ENCODE data around the gene RNF207.

RNF207 gene

DNA sequence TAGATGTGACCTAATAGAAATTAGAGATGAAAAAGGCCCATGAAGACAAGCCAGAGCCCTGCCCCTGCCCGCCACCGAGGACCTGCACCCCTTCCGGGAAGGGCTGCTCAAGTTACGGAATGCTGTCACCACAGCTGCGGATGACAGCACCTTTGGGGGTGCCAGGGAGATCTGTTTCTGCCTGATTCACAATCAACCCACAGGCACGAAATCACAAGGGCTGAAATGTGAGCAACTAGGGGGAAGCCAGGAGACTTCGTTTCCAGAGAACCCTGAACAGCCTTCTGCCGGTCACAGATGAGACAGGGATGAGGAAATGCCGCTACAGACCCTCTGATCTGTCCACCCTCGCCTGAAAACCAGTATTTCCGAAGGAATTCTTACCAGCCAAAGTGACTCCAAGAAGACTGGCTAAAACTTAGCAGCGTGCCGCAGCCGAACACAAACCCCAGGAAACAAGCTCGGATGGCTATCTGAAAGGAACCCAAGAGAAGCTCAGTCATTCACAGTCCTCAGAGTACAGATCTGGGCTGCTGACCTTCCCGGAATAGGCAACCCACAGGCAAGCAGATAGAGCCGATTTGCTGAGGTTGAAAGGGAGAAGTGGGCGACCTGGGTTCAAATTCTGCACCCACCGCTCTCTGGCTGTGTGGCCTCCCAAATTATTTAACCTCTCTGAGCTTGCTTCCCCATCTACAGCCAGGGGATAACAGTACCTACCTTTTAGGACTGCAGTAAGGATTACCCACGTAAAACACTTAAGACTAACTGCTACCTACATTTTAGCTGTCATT is 28.8 kb downstream of the RNF207 start:
- no peak for DNase-seq

DNA sequence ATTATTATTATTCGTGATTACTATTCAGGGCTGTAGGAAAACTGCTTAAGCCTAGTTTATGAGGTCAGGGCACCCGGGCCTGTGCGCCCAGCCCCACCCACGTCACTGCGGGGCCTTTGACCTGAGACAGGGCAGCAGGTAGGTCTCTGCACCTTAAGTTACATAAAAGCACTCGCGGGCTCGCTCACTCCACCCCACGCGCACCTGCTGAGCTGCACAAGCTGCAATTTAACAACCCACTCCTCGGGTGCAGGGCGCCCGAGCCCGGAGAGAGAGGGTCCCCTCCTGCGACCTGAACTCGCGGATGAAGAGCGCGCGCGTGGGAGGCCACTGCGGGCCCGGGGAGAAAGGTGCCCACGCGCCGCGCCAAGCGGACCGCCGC is 29.4 kb downstream of the RNF207 start:
- DNase-seq, result no peak

DNA sequence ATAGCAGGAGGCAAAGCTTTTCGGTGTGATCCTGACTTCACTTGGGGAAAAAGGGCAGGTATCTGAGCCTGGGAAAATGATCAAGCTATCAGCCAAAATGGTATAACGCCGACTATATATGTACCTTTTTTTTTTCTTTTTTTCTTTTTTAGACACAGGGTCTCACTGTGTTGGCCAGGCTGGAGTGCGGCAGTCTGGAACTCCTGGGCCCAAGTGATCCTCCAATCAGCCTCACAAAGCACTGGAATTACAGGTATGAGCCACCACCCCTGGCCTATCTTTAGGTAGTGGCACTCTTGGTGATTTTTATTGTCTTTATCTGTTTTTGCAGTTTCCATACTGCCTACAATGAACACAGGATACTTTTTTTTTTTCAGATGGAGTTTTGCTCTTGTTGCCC is 31.2 kb downstream of the RNF207 start:
- DNase-seq, result no peak

DNA sequence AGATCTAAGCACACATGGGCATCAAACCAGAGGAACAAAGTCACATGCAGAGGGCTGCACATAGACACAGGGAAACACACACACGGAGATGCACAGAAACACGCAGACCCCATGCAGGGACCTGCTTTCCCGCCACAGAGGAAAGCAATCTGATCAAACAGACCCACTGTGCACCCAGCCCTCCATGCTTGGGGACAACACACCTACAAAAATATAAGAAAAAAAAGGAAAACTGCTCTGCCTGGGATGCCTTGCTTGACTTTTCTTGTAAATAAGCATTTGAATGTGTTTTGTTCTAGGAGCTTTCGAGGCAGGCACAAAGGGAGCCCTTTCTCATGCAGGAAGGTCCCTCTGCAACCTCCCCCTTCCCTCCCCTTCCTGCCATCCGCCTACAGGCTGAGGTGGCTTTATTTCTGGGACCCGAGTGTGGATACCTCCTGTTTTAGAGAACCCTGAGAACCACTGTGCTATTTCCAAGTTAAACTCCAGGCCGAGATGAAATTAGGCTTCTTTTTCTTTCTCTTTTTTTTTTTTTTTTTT is 33.4 kb downstream of the RNF207 start:
- DNase-seq, result no peak

DNA sequence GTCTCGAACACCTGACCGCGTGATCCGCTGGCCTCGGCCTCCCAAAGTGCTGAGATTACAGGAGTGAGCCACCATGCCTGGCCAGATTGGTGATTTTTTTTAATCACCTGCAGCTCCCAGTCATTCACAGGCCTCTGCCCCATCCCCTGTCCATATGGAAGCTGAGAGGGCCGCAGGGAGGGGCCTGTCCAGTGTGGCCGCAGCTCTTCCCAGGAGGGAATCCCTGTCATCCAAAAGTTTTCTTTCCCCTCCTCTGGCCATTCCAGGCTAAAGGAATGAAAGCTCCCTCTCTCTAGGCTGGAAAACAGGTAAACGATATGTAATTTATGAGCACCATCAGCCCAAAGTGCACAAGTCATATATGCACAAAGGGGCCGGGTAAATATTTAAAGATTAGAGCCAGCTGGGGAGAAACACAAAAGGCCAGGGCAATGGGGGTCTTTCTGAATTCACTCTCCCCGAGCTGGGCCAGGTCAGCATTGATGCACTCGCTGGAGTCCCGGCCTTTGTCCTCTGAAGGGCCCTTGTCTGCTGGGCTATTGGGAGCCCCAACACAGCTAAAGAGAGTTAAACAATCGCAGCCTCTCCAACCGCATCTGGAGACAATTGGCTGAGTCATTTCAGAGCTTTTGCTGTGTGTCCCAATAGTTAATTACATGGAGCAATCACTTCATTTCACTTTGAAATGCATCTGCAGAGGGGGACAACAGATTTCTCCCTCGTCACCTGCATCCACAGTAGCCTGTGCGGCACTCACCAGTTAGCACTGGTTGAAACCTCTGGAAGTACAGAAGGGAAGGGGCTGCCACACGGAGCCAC is 34.2 kb downstream of the RNF207 start:
- peak; percentile 49 for DNase-seq

DNA sequence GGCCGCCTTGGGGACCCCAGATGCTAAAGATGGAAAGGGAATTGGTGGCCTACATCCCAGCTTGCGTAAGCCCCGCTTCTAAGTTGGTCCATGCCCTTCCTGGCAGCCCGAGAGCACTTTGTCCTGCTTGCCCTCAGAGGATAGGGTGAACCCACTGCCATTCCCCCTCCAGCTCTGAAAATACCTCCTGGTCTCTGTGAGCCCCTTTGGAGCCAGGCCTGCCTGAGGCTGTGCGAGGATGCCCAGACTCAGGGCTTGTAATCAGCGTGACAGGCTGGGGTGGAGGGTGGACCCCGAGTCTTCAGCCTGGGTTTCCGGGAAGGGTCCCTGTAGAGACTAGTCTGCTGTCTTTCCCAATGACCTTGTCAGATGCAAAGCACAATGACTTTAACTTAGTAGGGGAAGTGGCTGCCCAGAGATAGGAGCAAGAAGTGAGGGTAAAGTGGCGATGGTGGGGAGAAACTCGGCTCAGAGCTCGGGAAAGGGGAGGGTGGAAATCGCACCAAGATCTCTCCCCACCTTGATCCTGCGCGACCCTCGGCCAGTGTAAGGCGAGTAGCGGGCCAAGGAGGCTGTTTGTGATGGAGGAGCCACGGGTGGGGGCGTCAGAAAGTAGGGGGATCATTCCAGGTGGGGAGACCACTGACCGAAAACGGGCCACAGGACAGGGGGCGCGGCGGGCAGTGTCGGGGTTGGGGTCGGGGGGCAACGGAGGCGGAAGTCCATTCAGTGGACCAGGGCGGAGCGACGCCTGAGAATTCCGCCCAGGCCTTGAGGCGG is 35.4 kb downstream of the RNF207 start:
- no peak for DNase-seq

DNA sequence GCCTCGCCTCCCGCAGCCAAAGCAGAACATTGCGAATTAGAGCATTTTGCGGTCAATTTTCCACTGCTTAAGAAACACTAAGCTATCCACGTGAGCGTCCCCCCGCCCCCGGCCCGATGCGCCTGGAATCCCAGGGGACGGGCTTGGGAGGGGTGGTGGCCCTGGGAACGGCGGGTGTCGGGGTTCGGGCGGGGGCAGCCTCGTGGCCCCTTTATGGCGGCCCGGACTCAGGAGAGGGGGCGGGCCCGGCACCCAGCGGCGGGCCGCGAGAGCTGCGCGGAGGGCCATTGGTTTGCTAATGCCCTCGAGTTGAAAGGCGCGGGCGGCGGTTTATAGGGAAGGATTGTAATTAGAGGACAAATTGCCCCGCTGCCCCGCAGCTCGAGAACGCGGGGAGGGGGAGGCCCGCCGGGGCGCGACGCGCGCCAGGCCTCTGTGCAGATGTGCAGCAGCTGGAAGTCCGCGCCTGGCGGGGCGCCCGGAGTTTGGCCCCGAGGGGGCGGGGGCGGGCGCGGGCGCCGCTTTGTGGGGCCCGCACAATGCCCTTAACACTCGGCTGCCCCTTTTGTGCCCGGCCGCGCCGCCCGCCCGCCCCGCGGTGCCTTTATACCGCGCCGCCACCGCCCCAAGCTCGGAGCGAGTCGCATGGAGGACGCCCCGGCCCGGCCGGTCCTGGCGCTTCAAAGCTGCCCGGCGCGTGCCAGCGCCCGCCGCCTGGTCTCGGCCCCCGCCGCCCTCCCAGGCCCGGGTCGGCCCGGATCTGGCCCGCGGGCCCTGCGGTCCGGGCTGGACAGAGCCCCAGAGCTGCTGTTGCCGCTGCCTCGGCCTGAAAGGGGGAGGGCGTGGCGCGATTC is 36.2 kb downstream of the RNF207 start:
- no peak for DNase-seq

DNA sequence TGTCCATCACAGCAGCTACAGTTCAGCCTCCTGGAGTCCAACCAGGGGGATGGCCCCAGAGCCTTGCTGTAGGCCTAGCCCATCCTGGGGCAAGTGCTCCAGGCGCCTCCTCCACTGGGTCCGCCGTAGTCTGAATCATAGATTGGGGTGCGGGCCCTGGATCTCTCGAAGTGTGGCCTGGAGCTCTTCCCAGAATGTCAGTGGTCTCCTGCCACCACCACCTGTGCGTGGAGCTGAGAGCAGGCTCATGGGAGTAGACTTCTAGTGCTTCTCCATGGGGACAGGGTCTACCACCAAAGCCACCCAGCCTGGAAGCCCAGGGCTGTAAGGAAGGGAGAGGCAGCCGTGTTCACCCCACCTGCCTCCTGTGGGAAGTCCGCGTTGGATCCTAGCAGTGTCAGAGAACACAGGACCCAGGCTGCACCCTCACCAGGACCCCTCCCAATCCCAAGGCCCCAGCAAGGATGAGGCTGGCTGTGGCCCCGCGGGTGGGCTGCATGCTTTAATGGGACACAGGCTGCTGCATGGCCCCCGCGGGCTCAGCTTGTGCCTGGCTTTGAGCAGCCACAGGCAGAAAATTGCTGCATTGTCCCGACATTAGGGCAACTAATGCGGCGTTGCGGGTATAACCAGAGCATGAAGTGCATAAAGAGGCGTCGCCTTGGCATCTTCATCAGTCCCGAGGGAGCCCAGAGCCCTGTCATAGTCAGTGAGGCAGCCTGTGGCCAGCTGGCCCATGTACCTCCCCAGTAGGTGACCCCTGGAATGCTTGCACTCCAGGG is 37.3 kb downstream of the RNF207 start:
- DNase-seq, result no peak

DNA sequence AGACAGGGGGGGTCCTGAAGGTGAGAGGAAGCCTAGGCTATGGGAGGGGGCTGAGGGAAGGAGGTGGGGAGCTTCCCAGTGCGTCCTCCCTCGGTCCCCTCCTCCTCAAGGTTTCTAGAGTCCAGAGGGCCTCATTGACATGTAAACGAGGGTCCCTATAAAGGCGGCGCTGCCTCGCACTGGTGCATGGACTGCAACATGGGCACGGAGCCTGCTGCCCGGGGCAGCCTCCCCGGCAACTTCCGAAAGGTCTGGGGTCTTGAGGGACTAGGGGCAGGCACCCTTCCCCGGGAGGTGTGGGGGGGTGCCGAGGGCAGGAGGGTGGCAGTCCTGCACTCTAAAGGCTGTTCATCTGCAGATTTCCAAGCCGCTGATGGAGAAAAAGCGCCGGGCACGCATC is 38.1 kb downstream of the RNF207 start, which contains the start of gene HES3:
HES3 (plus strand) TSS at position 187 of the 400 bp plus-strand sequence; CDS start at position 374, 187 bp downstream.
- no peak for DNase-seq

DNA sequence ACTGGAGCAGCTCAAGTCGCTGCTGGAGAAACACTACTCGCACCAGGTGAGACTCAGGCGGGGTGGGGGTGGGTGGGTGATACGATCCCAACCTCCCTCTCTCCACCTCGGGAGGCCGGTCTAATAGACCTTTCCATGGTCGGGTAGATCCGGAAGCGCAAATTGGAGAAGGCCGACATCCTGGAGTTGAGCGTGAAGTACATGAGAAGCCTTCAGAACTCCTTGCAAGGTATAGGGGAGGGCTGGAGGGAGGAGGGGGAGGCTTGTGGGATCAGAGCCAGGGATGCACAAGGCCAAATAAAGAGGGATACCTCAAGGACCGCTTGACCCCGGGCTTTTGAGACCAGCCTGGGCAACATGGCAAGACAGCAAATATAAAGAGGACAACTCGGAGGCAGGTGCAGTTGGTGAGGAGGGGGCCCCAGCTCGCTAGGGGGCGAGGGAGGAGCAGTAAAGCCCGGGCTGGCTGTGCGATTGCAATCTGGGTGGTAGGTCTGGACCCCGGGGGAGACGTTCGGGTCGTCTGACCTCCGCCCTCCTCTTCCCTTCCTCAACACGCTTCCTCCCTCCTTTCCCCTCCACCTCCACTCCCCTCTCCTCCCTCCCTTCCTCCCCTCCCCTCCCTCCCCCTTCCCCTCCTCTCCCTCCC is 38.6 kb downstream of the RNF207 start:
- no peak for DNase-seq

DNA sequence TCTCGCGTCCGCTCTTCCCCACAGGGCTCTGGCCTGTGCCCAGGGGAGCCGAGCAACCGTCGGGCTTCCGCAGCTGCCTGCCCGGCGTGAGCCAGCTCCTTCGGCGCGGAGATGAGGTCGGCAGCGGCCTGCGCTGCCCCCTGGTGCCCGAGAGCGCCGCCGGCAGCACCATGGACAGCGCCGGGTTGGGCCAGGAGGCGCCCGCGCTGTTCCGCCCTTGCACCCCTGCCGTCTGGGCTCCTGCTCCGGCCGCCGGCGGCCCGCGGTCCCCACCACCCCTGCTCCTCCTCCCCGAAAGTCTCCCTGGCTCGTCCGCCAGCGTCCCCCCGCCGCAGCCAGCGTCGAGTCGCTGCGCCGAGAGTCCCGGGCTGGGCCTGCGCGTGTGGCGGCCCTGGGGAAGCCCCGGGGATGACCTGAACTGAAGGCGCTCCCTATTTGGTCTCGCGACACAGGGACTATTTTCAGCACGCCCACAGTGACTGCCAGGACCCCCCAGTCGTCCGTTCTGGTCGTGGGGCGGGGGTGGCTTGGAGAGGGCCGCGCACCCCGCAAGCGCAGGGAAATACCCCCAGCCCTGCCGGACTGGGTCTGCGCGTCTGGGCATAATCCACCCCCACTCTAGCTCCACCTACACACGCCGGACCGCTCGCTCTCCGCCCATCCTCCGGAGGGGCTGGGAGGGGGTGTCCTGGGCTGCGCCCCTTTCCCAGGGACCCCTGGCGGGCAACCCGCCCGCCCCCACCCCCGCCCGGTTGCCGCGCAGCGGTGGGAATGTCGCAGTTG is 39.4 kb downstream of the RNF207 start:
- DNase-seq, result peak; percentile 73

DNA sequence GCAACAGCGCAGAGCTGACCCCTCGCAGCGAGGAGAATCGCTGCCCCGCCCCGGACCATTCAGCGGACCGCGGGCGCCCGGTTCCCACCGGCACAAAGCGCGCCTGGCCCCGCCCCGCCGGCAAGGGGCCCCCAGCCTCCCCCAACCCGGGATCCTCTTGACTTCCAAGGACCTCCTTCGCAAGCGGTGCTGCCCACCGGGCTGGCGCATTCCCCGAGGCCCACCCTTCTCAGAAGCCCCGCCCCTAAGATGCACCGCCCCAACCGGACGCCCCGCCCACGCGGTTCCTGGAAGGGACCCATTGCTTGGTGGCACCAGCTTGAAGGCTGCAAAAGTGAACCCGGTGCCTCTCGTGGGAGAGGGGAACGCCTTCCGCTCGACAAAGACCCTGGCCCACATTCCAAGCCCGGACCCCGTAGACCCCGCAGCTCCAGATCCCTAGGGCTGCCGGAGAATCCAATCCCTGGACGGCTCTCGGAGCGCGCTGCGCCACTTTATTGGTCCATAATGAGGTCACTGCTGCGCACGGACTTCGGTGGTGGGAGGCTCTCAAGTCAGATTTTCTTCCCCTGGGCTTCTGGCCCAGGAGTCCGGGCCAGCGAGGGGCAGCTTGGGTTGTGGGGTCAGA is 40.1 kb downstream of the RNF207 start:
- DNase-seq, result no peak

DNA sequence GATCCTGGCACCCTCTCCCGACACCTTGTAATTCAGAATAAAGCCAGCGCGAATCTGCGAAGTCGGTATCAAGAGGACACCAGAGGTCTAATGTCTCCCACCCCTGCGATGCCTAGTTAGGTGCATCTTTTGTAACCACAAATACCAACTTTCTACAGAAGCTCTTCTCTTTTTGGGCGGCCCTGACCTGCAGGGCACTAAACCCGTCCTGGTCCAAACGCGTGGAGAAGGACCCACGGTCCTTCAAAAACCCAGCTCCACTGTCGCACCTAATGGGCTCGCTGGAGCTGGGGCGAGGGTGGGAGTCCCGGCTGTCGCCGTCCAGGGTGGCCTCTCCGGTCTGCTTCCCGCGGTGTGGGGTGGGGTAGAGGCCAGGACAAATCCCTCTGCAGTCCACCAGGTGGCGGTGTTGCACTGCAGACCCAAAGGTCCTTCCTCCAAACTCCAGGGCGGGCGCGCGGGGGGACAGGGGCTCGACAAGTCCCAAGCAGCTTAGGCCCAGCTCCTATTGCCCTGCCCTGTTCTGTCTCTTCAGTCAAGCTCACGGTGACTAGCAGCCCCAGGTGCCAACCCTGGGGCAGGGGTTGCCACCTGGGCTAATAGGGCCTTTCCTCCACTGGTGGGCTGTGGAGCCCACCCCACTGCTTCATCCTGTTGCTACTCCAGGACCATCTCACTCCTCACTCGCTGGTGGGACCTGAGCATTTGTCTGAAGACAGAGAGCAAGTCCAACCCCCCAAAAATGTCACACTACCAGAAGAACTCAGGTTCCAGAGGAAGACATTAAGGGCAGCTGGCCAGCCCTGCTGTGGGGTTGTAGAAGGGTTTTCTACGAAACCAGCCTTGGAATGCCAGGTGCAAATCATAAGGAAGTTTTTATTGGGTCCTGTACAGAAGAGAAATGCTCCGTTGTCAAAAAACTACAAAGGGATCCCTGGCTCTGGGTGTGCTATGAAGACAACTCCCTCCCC is 40.9 kb downstream of the RNF207 start:
- DNase-seq, result peak; percentile 41

DNA sequence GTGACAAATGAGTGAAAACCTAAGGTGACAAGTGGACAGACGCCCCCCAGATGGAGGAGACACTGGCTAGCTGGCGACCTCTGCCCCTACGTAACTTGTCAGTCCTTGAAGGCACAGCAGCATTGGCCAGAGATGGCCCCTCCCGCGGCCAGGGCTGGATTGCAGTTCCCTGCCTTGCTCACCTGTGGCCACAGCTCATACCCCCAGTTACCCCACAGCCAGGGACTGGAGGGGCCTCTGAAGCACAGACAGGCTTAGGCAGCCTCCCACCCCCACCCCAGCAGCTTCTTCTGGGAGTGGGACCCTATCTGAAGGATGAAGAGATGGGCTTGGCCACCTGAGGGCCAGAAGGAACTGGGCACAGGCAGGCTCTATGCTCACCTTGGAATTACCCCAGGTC is 41.7 kb downstream of the RNF207 start:
- DNase-seq, result no peak

DNA sequence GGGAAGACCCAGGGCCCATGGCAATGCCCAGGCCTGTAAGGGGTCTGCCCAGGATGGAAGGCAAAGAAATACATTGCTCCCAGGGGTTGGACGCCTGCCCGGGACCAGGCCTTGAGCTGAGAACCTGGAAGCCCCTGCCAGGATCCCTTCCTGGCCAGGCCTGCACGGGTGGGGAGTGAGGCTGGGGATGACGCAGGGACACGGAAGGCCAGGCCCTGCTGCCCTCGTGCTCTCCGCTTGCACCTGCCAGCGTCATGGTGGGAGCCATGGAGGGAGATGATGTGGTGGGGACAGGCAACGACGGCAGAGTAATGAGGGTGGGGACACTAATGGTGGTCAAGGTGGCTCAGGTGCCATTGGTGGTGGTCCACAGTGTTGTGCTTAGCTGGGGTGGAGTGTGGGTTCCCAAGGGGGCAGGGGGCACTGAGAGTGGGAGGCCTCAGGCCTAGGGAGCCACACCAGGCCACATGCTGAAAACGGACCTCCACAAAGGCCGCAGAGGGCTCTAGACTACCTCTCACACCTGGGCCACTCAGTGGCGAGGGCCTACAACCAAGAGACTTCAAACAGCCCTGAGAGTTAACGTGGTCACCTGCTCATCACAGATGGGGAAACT is 42.4 kb downstream of the RNF207 start:
- DNase-seq, result no peak

DNA sequence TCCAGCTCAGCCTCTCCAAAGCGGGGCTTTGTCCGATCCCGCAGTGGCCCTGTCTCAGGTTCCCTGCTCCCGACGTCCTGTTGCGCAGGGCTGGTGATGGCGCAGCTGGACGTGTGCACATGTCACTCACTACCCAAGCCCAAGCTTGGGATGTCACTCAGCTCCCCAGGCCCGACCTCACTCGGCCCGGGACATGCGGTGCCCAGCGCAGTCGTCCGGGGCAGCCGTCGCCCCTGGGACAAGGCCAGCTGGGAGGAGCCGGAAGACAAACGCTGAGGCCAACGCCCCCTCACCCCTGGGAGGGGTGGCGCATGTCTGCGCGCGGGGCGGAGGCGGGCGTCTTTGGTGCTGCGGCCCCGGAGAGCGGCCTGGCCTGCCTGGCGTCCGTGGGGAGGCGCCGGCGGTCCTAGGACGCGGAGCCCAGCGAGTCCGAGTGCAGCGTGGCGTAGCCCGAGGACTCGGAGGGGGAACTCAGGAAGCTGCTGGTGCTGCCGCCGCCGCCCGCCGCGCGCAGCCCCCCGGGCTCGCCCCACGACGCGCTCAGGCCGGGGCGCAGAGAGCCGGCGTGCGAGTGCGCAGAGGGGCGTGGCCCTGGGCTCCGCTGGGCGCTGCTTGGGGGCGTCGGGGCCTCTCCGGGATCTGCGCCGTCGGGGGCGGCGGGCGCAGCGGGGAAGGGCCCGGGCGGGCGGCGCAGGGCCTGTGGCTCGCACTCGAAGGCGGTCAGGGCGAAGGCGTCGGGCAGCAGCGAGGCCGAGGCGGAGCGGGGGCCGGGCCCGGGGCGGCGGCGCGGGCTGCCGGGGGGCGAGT is 43.2 kb downstream of the RNF207 start:
- DNase-seq, result no peak

Data from MV-4-11 (cell line).